Lower leg skin (tissue), 4 donors: ENCODE measurements around the gene METTL22. TPM values are rescaled to one million over a fixed set of nuclear protein-coding genes. Genes with fewer than 3 reads are reported as not detected.
"Not testable (repeated sequence)": the region's sequence is repeated elsewhere in the genome, so short reads cannot be mapped to it uniquely, and the experiment has no call there.

Experiments
- DNase-seq, 2 donors: peaks; one replicate each; pipeline ENCODE4 v3.0.0-alpha.2; 2019; ENCODE audit warnings: low spot score in 2 of 2
- H3K4me3 ChIP-seq: fragments of 200-600 bp; sonication (generic); 2 replicates; pipeline ENCODE4 v1.5.1; 2017; ENCODE audit warnings: mild to moderate bottlenecking, low read depth; ENCODE audit not compliant: poor library complexity, severe bottlenecking
- POLR2A ChIP-seq, 2 donors: fragments of 450-650 bp; IDR thresholded peaks; one replicate each; pipeline ENCODE4 v1.6.1; 2016 to 2017; ENCODE audit warnings: antibody characterized with exemption in 2 of 2, mild to moderate bottlenecking in 1 of 2, moderate library complexity in 1 of 2
- WGBS, 2 donors: methylation state at CpG; one replicate each; pipeline ENCODE4 v1.1.5; 2018; 5-methylcytosine and 5-hydroxymethylcytosine counted together
- intact Hi-C: fragments of 100-400 bp; cut with DNase I; formaldehyde crosslinking; loops from one replicate; pipeline ENCODE4 v1.15.0; 2023; ENCODE audit warnings: low total_unique reads
- total RNA-seq, 4 donors: library from RNA; depleted of rRNA; stranded (reverse); fragments of >200 nt; gene quantifications; one replicate each; pipeline ENCODE4 v1.1.0, GENCODE V29; 2016
- TF ChIP-seq, protein P1 (sequence below), 3 donors: fragments of 450-650 bp; IDR thresholded peaks; one replicate each; pipeline ENCODE4 v1.5.1; 2016; ENCODE audit warnings: antibody characterized with exemption in 3 of 3, mild to moderate bottlenecking in 3 of 3, moderate library complexity in 2 of 3

METTL22 gene
- total RNA-seq, 4 donors from 2014 or later: 12.9 to 49.0 (median 21.1) TPM

- no peak for DNase-seq
- intact Hi-C loops: loop anchor here (10.0 kb wide), 1 partner anchor 85 kb away; no protein-coding TSS in a partner anchor
Observed at GRCh38 chr16:8649829-8650554, 28.5 kb downstream of the METTL22 start.

GRCh38 chr16:8651958-8652357 lies 30.5 kb downstream of the METTL22 start:
- DNase-seq, H3K4me3 ChIP-seq, intact Hi-C loops: not testable (repeated sequence)
- WGBS, 2 donors: 64 to 70% methylated on average over 7 of the region's 7 CpGs

More at GRCh38 chr16:8649829-8650554, 28.5 kb downstream of the METTL22 start:
- TF ChIP-seq, protein P1, sequence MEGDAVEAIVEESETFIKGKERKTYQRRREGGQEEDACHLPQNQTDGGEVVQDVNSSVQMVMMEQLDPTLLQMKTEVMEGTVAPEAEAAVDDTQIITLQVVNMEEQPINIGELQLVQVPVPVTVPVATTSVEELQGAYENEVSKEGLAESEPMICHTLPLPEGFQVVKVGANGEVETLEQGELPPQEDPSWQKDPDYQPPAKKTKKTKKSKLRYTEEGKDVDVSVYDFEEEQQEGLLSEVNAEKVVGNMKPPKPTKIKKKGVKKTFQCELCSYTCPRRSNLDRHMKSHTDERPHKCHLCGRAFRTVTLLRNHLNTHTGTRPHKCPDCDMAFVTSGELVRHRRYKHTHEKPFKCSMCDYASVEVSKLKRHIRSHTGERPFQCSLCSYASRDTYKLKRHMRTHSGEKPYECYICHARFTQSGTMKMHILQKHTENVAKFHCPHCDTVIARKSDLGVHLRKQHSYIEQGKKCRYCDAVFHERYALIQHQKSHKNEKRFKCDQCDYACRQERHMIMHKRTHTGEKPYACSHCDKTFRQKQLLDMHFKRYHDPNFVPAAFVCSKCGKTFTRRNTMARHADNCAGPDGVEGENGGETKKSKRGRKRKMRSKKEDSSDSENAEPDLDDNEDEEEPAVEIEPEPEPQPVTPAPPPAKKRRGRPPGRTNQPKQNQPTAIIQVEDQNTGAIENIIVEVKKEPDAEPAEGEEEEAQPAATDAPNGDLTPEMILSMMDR (IDR thresholded peaks at IDR 0.05): no peak
- no peak for TF ChIP-seq POLR2A (IDR thresholded peaks at IDR 0.05)
- no peak overlapping the region for H3K4me3 ChIP-seq
- 79 to 80% methylated on average over 8 of the region's 8 CpGs for WGBS, 2 donors

- 91 to 100% methylated on average over 1 of the region's 1 CpG for WGBS, 2 donors
- intact Hi-C loops: loop anchor here (5.0 kb wide), 1 partner anchor 137 kb away; no protein-coding TSS in a partner anchor
Observed at GRCh38 chr16:8655184-8655717, 33.8 kb downstream of the METTL22 start.

GRCh38 chr16:8656376-8656775 lies 34.9 kb downstream of the METTL22 start:
- DNase-seq: peak in 1 of 2 donors; percentile 58
- H3K4me3 ChIP-seq: no peak overlapping the region
- intact Hi-C loops: loop anchor here (5.0 kb wide), 1 partner anchor 136 kb away; no protein-coding TSS in a partner anchor
- 44 to 51% methylated on average over 3 of the region's 3 CpGs for WGBS, 2 donors
- TF ChIP-seq POLR2A (IDR thresholded peaks at IDR 0.05): no peak
- TF ChIP-seq, protein P1 (IDR thresholded peaks at IDR 0.05): no peak

More at GRCh38 chr16:8655184-8655717, 33.8 kb downstream of the METTL22 start:
- H3K4me3 ChIP-seq: no peak overlapping the region
- TF ChIP-seq POLR2A (IDR thresholded peaks at IDR 0.05): no peak
- TF ChIP-seq, protein P1 (IDR thresholded peaks at IDR 0.05): no peak
- peak in 1 of 2 donors; percentile 58 for DNase-seq

DNA sequence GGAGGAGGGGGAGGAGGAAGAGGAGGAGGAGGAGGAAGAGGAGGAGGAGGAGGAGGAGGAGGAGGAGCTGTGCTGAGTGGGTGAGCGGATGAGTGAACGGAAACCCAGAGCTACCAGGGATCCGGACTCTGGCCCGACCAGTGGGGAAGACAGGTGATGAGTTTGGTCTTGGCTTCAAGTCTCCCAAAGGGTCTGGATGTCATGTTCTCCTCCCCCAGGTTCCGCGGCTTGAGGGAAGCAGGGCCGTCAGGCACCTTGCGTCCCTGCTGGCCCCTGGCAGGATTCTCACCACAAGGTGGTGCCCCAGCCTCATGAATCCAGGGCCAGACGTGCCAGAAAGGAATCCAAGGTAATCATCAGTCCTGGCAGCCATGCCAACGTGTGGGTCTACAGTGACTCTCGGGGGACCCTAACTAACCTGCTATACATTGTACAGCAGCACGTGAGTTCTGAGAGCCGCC lies 39.4 kb downstream of the METTL22 start:
- 23 to 25% methylated on average over 13 of the region's 13 CpGs for WGBS, 2 donors
- H3K4me3 ChIP-seq: no peak overlapping the region
- DNase-seq: peak in 1 of 2 donors; percentile 22
- intact Hi-C loops: no loop called here
- TF ChIP-seq POLR2A (IDR thresholded peaks at IDR 0.05): no peak
- TF ChIP-seq, protein P1 (IDR thresholded peaks at IDR 0.05): peak in 1 of 3 donors; percentile 62

- intact Hi-C loops: no loop called here
- WGBS, 2 donors: 74 to 85% methylated on average over 5 of the region's 5 CpGs
- TF ChIP-seq, protein P1 (IDR thresholded peaks at IDR 0.05): no peak
- TF ChIP-seq POLR2A (IDR thresholded peaks at IDR 0.05): no peak
Observed at GRCh38 chr16:8661703-8662102, 40.2 kb downstream of the METTL22 start.

More at GRCh38 chr16:8661703-8662102, 40.2 kb downstream of the METTL22 start:
- no peak for DNase-seq
- no peak overlapping the region for H3K4me3 ChIP-seq
